GM19193 (cell line): Measurements from ENCODE around the gene PRKD2.

Source experiments
- POLR2A ChIP-seq: IDR thresholded peaks from 4 replicates; pipeline ENCODE4 v1.6.1; 2011; ENCODE audit not compliant: insufficient read depth, insufficient read length; ENCODE audit errors: extremely low read depth

PRKD2 gene

GRCh38 chr19:46648961-46649960 lies 67.7 kb downstream of the PRKD2 start:
- no peak for TF ChIP-seq POLR2A

- TF ChIP-seq POLR2A: no peak
Observed at GRCh38 chr19:46648060-46648960, 68.6 kb downstream of the PRKD2 start.

GRCh38 chr19:46646402-46646801 lies 70.5 kb downstream of the PRKD2 start:
- no peak for TF ChIP-seq POLR2A

- no peak for TF ChIP-seq POLR2A
Observed at GRCh38 chr19:46644720-46645119, 72.2 kb downstream of the PRKD2 start.

DNA sequence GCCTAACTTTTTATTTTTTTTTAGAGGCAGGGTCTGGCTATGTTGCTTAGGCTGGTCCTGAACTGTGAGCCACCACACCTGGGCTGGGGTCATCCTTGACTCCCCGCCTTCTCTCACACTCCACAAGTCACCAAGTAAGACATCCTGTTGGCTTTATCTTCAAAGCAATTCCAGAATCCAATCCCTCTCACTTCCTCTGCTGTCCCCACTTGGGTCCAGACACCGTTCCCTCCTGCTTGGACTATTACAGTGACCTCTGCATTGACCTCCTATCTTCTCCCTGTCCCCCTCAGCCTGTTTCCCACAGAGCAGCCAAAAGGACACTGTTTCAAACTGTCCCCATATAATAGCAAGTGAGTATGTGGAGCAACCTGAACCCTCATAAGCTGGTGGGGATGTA lies 76.3 kb downstream of the PRKD2 start:
- TF ChIP-seq POLR2A: no peak

- TF ChIP-seq POLR2A: no peak
Observed at GRCh38 chr19:46639358-46640182, 77.3 kb downstream of the PRKD2 start.

GRCh38 chr19:46637224-46637623 lies 79.7 kb downstream of the PRKD2 start:
- no peak for TF ChIP-seq POLR2A

GRCh38 chr19:46635920-46636761 lies 80.8 kb downstream of the PRKD2 start, which contains the start of gene GNG8:
Gene GNG8 (minus strand): TSS chr19:46636202. CDS start chr19:46634682, 1,520 bp downstream.
- no peak for TF ChIP-seq POLR2A

- no peak for TF ChIP-seq POLR2A
Observed at GRCh38 chr19:46634656-46635218, 82.2 kb downstream of the PRKD2 start.

GRCh38 chr19:46634045-46634655 lies 82.8 kb downstream of the PRKD2 start:
- TF ChIP-seq POLR2A: no peak

DNA sequence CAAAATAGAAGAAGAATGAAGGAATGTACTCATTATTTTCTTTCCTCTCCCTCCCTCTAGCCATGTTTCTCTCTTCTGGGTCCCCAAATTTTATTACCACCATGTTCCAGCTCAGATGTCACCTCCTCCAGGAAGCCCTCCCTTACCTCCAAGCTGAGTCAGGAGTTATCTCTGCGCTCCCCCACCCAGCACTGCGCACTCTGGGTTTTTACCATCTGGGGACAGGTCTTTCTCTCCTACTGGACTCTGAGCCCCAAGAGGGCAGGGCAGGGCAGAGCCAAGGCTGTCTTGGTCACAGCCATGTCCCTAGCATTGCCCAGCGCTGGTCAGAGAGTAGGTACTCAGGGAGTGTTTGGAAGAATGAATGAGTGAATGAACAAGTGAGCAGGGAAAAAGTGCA lies 83.8 kb downstream of the PRKD2 start:
- no peak for TF ChIP-seq POLR2A

- no peak for TF ChIP-seq POLR2A
Observed at GRCh38 chr19:46631481-46631880, 85.4 kb downstream of the PRKD2 start.
